Hematopoietic multipotent progenitor cell treated with erythropoietin and hydrocortisone succinate and interleukin-3 and kit ligand, for 8 days (in vitro differentiated cells): ENCODE results near the gene INSYN2B.
"Not testable (repeated sequence)": the region's sequence is repeated elsewhere in the genome, so short reads cannot be mapped to it uniquely, and the experiment has no call there.

Experiments used
- DNase-seq: peaks from one replicate; pipeline ENCODE4 v3.0.0-alpha.2; 2015

Gene INSYN2B

DNA sequence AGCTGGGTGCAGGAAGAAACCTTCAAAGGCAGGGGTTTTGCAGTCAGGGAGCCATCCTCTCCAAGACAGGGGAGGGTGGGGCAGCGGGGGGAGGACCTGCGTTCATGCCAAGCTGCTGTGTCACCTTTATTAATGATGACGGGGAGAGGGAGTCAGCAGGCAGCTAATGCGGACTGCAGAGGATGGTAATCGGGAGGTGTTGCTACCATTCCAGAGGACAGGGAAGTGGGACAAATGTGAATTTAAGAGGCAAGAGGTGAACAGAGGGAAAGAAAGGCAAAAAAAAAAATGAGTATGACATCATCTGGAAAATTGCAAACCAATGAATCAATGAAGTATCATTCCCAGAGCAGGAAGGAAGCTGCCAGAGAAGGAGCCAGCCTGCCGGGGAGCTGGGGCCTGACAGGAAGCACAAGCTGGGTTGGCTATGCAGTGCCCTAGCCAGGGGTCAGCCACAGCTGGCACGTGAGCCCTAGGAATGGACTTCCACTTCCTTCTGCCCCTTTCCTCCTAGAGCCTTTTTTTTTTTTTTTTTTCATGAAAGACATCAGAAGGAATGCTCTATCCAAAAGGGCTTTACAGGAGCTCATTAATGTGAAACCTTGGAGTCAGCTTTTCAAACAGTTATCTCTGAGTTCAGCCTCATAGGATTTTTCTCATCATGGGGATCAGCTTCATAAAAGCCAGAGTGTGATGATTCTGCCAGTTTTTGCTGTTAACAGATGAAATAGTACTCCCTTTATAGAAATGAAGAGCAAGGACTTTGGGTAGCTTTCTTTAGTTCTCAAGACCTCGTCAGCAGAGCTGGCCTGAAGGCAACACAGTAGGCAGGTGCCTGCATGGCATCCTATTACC lies 9.2 kb downstream of the INSYN2B start:
- no peak for DNase-seq

DNA sequence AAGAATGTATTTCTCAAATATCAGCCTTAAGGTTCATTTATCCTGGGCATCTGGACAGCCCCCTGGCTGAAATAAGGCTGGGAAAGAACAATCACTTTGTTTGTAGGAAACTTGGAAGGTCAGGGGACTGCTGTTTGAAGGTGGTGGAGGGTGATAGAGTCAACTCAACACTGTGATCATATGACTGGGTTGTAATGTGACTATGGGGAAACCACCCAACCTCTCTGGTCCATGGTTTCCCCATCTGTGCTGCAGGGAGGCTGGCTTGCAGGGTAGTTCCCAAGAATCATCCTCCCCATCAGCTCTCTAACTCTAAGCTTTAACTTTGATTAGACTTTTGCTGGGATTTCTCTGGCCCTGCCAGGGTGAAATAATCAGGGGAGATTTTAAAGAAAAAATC lies 10.0 kb downstream of the INSYN2B start:
- DNase-seq: no peak

DNA sequence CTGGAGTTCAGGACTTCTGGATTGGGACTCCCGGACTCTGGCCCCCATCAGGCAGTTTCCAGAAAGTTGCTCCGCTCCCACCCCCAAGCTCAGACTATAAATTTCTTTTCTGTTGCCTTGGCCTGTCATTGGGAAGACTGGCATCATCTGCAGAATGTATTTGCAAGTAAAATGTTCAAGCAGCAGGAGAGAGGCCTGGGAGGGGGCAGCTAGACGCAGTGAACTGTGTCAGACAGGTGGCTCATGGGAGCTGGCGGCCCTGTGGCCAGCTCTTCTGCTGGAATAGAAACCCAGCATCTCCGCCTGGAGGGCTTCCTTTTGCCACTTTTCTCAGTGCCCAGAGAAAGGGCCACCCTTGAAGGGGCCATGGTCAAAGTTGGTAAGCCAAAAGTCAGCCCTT lies 16.0 kb downstream of the INSYN2B start:
- no peak for DNase-seq

DNA sequence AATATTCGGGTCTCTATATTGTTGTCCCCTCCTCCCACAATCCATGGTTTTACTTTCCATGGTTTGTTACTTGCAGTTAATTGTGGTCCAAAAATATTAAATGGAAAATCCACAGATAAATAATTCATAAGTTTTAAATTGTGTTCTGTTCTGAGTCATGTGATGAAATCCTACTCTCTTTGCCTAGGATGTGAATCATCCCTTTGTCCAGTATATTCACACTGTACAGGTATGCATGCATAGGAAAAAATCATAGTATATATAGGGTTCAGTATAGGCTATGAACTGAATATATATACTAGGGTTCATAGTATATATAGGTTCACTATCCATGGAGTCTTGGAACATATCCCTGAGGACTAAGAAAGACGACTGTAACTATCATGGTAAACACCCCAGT lies 19.6 kb downstream of the INSYN2B start:
- no peak for DNase-seq

DNA sequence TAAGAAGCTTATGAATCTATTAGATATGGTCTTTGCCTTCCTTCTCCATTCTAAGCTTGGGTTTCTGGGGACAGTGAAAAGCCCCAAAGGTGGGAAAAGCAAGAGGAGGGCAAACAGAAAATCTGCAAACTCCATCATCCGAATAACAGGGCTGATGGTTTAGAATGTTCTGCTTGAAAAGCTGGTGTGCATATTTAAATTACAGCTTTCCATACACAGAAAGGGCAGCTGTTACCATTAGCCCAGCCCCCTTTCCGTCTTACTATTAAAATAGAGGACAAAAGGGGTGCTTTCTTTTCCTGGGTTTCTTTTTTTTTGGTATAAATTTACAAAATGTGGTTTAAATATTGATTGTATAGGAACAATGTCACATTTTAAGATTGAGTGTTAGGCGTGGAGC lies 22.0 kb downstream of the INSYN2B start:
- DNase-seq: no peak

DNA sequence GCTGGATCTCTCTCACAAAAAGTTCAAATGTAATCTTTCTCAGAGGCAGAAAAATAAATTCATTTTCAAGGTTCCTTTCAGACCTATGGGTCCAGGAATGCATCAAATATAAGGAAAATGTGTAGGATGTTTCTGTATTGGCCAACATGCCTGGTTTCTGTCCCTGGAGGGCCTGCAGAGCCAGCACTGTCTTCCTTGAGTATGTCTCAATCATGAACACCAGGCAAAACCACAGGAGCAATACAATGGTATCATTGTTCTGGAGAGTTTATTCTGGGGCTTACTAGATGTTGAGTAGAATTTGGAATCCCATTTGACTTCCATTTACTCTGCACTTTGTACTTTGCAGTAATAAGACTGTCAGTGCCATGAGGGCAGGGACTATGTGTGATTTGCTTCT lies 23.5 kb downstream of the INSYN2B start:
- DNase-seq: no peak

DNA sequence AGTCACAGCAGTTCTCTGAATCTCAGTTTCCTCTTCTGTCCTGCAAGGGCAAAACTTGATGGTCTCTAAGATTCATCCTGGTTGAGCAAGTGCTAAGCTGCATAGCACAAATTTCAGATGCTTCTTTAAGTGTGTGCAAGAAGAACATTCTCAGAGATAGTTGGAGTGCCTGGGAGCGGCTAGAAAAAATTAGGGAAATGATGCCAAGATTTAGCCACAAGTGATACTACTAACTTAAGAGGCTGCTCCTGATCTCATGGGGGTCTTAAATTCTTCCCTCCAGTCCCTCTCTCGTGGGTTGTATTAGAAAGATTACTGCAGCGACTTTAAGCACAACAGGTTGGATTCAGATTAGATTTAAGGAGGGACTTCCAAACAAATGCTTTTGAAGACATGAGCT lies 24.2 kb downstream of the INSYN2B start:
- DNase-seq: no peak

DNA sequence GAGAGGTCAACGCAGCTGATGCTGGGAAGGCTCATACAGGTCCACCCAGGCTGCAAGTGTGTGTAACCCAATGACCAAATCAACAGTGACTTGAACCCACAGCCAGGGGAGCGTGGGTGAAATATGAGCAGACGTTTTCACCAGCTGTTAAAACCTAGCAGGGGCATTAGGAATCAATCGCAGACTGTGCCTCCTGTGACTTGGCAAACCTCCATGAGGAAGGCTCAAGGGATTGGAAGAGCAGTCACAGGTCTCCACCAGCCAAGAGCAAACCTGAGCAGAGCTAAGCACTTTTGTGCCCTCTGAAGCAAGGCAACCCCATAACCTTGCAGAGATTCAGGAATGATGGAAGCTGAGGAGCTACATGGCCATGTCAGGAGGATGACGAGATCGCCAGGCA lies 25.5 kb downstream of the INSYN2B start:
- DNase-seq: no peak

DNA sequence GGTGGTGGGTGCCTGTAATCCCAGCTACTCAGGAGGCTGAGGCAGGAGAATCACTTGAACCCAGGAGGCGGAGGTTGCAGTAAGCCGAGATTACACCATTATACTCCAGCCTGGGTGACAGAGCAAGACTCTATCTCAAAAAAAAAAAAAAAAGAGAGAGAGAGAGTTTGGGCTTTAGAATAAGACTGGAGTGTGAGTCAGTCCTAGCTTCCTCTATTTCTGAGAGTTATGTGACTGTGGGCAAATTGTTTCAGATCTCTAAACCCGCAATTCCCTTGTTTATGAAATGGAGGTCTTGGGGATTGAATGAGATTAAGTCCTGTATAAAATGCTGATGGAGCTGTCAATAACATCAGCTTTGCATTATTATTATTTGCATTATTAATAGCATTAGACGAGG lies 27.1 kb downstream of the INSYN2B start:
- DNase-seq: not testable (repeated sequence)

DNA sequence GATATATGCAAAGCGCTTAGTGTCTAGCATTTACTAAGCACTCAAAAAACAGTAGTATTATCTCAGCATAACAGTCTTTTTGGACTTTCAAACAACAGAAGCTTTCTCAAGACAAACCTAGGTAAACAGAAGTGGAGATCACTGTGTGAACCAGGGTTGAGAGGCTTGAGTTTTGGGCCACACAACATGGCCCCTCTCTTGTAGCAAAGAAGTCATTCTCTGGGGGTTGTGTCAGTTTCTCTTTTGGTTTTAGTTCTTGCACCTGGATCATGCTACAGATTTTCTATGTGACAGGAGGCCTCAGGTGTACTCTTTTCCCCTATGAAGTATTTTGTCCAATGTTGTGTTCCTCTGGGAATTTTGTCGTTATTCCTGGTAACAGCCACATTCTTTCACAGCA lies 30.0 kb downstream of the INSYN2B start:
- no peak for DNase-seq

DNA sequence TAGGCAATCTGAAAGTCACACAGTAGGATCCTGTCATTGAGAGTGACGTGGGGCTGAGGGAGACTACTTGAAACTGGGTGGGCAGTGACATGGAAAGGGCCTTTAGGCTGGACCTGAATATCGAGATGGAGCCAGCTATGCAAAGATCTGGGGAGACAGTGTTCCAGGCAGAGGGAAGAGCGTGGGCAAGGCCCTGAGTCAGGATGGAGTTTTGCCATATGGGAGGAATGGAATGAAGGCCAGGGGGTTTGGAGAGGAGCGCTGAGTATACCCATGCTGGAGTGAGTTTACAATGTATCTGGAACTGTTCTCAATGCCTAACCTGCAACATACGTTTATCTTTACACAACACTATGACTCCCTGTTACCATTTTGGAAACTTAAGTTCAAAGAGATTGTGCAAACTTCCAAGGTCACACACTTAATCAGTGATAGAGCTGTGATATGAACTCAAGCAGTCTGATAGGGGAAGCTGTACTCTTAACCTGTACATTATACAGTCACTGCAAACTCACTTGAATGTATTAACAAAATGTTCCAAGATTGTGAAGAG lies 33.5 kb downstream of the INSYN2B start:
- no peak for DNase-seq

DNA sequence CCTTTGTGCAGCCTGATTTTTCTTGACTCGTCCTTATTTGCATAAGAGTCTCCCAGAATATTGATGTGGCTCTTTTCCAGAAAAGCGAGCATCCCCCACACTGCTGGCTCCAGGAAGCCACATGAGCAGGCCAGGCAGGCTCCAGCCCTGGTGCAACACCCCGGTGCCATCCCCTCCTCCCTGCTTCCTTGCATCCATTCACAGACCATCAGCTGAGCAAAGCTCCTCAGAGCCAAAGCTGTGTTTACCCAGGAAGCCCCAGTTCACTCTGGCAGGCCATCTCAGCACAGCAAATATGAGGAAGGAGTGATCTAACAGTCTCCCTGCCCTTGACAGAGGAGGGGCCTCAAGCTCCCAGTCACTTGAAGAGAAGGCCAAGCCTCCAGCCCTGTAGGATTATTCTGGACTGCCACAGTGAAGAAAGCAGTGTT lies 34.4 kb downstream of the INSYN2B start:
- DNase-seq: no peak

DNA sequence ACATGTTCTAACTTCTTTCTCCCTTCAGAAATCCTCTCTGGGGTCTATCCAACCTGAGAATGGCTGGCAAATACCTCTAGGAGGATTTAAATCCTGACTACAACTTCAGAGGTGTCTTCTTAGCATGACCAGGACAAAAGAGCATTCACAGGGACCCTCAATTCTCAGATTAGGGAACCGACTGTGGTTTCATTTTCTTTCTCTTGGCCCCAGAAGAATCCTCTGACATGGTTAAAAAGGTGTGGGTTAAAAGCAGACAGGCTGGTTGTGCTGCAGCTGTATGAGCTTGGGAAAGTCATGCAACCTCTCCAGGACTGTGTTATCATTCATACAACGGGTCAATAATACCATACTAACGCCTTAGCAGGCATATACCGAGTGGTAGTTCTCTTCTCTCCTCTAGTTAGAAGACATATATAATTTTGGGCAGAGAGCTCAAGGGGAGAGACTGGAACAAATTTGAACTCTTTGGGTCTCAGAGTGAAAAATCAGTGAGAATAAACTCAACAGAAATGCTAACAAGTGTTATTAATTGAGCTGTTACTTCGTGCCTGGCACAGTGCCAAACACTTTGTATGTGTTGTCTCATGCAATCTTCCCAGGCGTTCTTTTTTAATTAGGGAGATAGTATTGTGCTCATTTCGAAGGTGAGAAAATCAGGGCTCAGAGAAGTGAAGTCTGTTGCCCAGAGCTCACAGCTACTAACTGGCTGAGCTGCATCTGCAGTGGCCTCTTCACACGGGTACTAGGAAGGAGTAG lies 35.2 kb downstream of the INSYN2B start:
- no peak for DNase-seq

DNA sequence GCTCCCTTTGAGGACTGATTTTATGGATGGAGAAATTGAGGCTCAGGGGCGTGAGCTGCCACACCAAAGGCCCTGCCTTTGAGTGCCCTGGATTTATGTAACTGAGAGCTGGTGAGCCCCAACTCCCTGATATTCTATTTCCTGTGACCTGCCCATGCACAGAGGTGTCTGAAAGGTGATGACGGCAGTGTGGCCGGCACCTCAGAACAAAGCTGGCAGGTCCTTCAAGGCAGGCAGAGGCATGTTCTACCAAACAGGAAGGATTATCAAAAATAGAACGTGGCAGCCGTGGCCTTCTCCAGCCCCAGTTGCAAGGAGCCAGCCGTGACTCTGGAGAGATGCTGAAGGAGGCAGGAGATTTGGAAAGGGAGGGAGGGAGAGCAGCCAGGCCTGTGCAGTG lies 36.2 kb downstream of the INSYN2B start:
- DNase-seq: no peak

DNA sequence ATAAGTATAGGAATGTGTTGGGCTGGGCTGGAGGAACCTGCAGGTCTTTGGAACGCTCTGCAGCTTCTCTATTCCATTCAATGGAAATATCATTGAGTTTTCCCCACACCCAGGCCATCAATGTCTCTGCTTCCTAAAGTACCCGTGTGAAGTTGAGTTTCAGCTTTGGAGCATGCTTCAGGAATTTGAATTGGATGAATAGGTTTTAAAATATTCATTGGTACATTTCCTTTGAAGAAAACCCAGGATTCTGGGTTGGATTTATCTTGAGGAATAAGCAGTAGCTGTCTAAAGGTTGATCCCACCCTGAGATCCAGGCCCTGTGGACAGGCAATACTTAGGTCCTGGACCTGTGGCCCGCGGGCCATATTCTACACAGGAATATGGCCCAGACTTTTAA lies 37.3 kb downstream of the INSYN2B start:
- DNase-seq: no peak

DNA sequence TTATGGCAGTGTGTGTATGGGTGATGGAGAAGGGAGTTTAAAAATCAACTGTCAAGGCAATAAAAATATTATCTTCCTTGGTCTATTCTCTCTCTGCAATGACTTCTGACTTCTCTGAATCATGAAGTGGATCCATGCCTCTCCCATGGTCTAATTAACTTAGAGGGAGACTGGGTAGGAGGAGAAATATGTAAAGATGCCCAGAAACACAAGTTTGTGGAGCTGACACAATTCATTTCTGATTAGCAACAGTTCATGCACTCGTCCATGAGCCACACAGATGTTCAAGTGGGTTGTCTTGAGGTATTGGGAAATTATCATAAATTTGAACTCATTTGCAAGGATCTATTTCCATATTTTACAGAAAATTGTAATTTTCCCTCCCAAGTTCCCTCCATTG lies 38.1 kb downstream of the INSYN2B start:
- no peak for DNase-seq

DNA sequence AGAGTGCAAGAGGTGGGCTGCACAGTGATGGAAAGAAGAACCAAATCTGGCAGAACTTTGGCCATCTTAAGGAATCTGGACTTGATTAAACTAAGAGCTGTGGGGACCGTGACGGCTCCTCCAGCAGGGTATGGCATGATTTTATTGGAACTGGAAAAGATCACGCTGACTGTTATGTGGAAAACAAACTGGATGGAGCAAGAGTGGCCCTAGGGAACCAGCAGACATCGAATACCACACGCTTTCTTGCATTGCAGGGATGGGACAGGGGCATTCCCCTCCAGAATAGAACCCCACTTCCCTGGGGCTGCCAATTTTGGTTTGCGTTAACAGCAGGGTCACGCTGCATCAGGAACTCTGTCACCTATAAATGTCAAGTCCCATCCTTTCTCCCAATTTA lies 38.8 kb downstream of the INSYN2B start:
- no peak for DNase-seq

DNA sequence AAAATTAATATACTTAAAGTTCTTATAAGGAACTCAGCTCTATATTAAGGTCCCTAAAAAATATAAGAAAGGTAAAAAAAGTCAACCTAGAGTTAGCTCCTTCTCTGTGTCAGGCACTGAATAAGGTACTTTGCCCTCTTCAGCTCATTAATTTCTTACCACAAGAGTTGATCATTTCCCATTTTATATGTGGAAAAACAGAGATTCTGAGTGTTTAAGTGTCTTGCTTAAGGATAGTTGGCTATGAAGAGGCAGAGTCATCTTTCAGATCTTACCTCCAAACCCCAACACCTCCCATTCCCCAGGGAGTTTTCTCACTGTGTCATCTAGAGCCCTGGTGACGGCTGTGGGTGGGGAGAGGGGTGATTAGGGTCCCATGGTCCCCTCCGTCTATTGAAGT lies 40.6 kb downstream of the INSYN2B start:
- DNase-seq: no peak

DNA sequence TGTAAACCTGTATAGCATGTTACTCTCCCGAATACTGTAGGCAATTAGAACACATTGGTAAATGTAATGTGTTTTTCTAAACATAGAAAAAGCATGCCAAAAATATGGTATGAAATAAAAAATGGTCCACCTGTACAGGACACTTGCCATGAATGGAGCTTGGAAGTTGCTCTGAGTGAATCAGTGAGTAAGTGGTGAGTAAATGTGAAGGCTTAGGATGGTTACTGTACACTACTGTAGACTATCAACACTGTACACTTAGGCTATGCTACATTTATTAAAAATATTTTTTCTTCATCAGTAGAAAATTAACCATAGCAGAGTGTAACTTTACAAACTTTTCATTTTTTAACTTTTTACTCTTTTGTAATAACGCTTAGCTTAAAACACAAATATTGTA lies 41.9 kb downstream of the INSYN2B start:
- no peak for DNase-seq

DNA sequence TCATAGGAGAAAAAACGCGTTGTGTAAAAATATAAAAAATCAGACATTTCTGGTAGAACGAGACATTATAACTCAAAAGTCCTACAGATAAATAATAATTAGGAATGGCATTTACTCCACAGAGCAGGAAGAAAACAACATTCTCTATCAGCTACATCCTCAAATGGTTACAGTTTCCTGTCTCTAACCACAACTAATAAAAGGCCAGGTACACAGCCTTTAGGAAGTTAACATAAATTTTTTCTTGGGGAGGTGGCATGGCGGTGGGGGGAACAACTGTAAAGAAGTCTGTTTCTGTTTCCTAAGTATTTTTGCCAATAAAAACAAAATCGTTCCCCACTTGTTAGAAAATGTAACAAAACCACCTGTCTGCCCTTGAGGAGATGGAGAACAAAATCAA lies 44.5 kb downstream of the INSYN2B start:
- DNase-seq: no peak

DNA sequence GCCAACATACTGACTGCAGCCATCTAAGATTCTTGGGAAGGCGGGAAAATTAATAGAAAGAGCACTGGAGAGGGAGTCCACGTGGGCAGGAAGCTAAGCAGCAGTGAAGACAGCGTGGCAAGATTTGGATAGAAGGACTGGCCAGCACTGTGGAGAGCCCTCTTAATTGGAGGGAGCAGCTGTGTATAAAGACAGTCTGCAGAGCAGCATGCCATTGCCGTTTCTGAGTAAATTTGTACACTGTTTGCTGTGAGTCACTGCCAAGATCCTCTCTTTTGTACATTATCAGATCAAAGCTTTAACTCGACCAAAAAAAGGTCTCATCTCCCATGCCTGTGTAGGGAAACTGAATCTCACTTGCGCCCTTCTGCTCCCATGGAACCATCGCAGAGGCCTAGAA lies 45.3 kb downstream of the INSYN2B start:
- DNase-seq: no peak

DNA sequence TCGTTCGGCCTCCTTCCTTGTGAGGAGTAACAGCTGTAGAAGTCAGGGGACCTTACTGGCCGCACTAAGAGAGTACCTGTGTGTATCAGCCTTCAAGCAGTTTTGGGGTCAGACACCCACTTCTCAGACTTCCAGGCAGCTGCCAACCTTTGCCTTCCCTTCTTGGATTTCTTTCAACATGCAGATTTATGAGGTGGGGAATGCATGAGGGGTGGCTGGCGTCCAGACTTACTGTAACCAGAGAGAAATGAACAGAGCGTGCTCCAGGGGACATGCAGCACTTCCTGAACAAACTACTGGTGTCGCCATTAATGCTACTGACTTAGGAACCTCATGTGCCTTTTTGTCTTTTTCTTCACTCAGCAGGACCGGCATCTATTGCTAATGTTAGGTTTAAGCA lies 46.7 kb downstream of the INSYN2B start:
- DNase-seq: no peak

DNA sequence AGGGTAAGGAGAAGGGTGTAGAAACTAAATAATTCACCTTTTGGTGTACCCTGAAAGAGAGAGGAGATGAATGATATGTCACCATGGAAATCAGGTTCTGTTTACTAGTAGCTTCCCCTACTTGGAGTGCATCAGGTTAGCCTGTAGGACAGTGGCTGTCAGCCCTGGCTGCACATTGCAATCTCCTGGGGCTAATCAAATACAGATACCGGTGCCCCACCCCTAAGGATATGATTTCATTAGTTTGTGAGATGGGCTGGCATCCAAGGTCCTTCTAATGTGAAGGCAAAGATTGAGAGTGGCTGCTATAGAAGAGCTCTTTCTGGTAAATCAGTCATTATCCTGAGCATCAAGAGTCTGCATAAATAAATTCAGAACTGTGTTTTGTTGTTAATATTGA lies 47.2 kb downstream of the INSYN2B start:
- no peak for DNase-seq

DNA sequence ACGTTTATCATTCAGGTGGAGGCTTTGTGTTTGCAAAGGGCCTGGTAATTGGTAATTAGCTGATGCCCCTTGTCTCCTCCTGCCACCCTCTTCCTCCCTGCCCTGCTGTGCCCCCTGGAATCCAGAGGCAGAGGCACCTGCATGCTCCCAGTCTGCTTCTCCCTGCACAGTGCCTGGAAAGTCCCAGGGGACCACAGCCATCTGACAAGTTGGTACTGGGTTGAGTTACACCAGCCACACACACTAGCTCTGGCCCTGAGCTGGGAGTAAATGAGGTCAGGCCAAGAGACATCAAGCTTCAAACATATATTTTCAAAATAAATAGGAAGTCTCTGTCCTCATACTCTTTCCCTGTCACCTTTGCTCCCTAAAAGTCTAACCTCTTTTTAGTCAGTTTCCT lies 56.3 kb downstream of the INSYN2B start:
- DNase-seq: no peak
